ENCODE data around the gene GNG10. TPM values are rescaled to one million over a fixed set of nuclear protein-coding genes. Genes with fewer than 3 reads are reported as not detected.

Gene GNG10
- total and polyA plus RNA-seq, 4 donors, result 15.9 to 24.3 (median 21.3) TPM

GRCh38 chr9:111649016-111649415 lies 12.4 kb upstream of the GNG10 start:
- Histone ChIP-seq H3K36me3 (ENCODE audit: control insufficient read depth in 4 of 4, insufficient read depth in 3 of 4, low read depth in 1 of 4, low read length in 3 of 4) (peaks cover 7 to 30% (median 19%) of the 10 kb centered on the region in 4 donors), H3K27ac (ENCODE audit: low read depth in 1 of 2, low read length in 2 of 2) (no peak overlapping the region), H3K4me3 (ENCODE audit: low read depth in 1 of 3, low read length in 3 of 3) (no peak overlapping the region), H3K4me1 (ENCODE audit: control insufficient read depth in 4 of 4, insufficient read depth in 4 of 4, low read length in 3 of 4) (peaks cover 4 to 23% (median 13%) of the 10 kb centered on the region in 4 donors), H3K27me3 (ENCODE audit: control insufficient read depth in 4 of 4, insufficient read depth in 4 of 4, low read length in 3 of 4) (no peaks in the 10 kb centered on the region), H3K9me3 (ENCODE audit: control insufficient read depth in 4 of 4, low read length in 3 of 4) (no peaks in the 10 kb centered on the region), H3K9ac (ENCODE audit: low read depth in 1 of 2, low read length in 2 of 2) (no peak overlapping the region)
- TF ChIP-seq MAX (IDR thresholded peaks at IDR 0.05) (no peak), GABPA (IDR thresholded peaks at IDR 0.05 in 1 of 2, conservative IDR thresholded peaks at IDR 0.05 in 1 of 2) (no peak), NR2F2 (IDR thresholded peaks at IDR 0.05) (peak; percentile 33), JUND (IDR thresholded peaks at IDR 0.05) (peak in 1 of 2 donors; percentile 16), RAD21 (IDR thresholded peaks at IDR 0.05) (peak in 1 of 2 donors; percentile 19), RXRA (IDR thresholded peaks at IDR 0.05) (peak; percentile 66 to 68), HNF4A (conservative IDR thresholded peaks at IDR 0.05) (peak; percentile 79 to 87)
- WGBS, result 51% methylated on average over 4 of the region's 4 CpGs
- no peak for DNase-seq (ENCODE audit: low spot score)

- DNase-seq (ENCODE audit: low spot score), result no peak
- no peak for TF ChIP-seq FOXA1 (IDR thresholded peaks at IDR 0.05)
- TF ChIP-seq ZBTB33 (IDR thresholded peaks at IDR 0.05), result no peak
- no peak for TF ChIP-seq FOXA2 (IDR thresholded peaks at IDR 0.05)
- no peak for TF ChIP-seq ATF3 (IDR thresholded peaks at IDR 0.05)
- no peak for TF ChIP-seq SP1 (IDR thresholded peaks at IDR 0.05)
- TF ChIP-seq CTCF (IDR thresholded peaks at IDR 0.05; ENCODE audit: low read depth, low read length, missing input control), result no peak
- no peak for TF ChIP-seq RXRA (IDR thresholded peaks at IDR 0.05)
- TF ChIP-seq JUND (IDR thresholded peaks at IDR 0.05), result no peak
- TF ChIP-seq MAX (IDR thresholded peaks at IDR 0.05), result no peak
- TF ChIP-seq NR2F2 (IDR thresholded peaks at IDR 0.05), result no peak
- TF ChIP-seq REST (IDR thresholded peaks at IDR 0.05), result no peak
- no peak for TF ChIP-seq GABPA (IDR thresholded peaks at IDR 0.05 in 1 of 2, conservative IDR thresholded peaks at IDR 0.05 in 1 of 2)
- no peak for TF ChIP-seq YY1 (IDR thresholded peaks at IDR 0.05)
- no peaks in the 10 kb centered on the region for H3K9me3 ChIP-seq (ENCODE audit: control insufficient read depth in 4 of 4, low read length in 3 of 4)
- no peak overlapping the region for H3K9ac ChIP-seq (ENCODE audit: low read depth in 1 of 2, low read length in 2 of 2)
- H3K4me1 ChIP-seq (ENCODE audit: control insufficient read depth in 4 of 4, insufficient read depth in 4 of 4, low read length in 3 of 4), result peaks cover 0 to 6% (median 3%) of the 10 kb centered on the region in 4 donors
- H3K4me3 ChIP-seq (ENCODE audit: low read depth in 1 of 3, low read length in 3 of 3), result no peak overlapping the region
- H3K27me3 ChIP-seq (ENCODE audit: control insufficient read depth in 4 of 4, insufficient read depth in 4 of 4, low read length in 3 of 4), result no peaks in the 10 kb centered on the region
- 77% methylated on average over 6 of the region's 6 CpGs for WGBS
- peaks cover 4 to 24% (median 13%) of the 10 kb centered on the region in 4 donors for H3K36me3 ChIP-seq (ENCODE audit: control insufficient read depth in 4 of 4, insufficient read depth in 3 of 4, low read depth in 1 of 4, low read length in 3 of 4)
- no peak overlapping the region for H3K27ac ChIP-seq (ENCODE audit: low read depth in 1 of 2, low read length in 2 of 2)
Observed at GRCh38 chr9:111657051-111657450, 4.4 kb upstream of the GNG10 start.

Data from liver (tissue), 9 donors.